AG10803 (cell line): ENCODE results near the gene PNLIPRP2.

Source experiments
- DNase-seq: peaks from one replicate; pipeline ENCODE4 v3.0.0; 2010; ENCODE audit warnings: low read depth
- H3K4me3 ChIP-seq: 2 replicates; pipeline ENCODE4 v1.5.1; 2011; ENCODE audit warnings: mild to moderate bottlenecking, low read length, control low read depth
- TF ChIP-seq, protein P1 (sequence below): conservative IDR thresholded peaks from 2 replicates; pipeline ENCODE4 v1.5.1; 2011; ENCODE audit warnings: mild to moderate bottlenecking, low read length, control low read depth, inconsistent platforms

The PNLIPRP2 gene

DNA sequence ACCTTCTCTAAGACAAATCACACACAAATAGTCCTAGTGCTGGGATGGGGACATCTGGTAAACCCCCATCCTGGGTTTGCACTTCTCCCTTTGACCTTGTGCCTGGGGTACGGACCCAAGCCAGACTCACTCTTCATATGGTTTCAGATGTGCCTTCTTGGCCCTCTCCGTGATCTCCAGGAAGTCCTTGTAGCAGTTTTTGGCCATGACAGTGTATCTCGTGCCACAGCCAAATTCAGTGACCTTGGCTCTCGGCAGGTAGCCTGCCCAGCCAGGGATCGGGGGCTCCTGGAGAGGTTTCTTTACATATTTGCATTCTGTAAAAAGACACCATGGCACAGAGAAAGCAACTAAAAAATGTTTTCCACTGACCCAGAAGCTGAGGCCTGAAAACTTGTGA lies 43.9 kb downstream of the PNLIPRP2 start:
- TF ChIP-seq, protein P1, sequence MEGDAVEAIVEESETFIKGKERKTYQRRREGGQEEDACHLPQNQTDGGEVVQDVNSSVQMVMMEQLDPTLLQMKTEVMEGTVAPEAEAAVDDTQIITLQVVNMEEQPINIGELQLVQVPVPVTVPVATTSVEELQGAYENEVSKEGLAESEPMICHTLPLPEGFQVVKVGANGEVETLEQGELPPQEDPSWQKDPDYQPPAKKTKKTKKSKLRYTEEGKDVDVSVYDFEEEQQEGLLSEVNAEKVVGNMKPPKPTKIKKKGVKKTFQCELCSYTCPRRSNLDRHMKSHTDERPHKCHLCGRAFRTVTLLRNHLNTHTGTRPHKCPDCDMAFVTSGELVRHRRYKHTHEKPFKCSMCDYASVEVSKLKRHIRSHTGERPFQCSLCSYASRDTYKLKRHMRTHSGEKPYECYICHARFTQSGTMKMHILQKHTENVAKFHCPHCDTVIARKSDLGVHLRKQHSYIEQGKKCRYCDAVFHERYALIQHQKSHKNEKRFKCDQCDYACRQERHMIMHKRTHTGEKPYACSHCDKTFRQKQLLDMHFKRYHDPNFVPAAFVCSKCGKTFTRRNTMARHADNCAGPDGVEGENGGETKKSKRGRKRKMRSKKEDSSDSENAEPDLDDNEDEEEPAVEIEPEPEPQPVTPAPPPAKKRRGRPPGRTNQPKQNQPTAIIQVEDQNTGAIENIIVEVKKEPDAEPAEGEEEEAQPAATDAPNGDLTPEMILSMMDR = no peak
- no peak overlapping the region for H3K4me3 ChIP-seq
- DNase-seq = no peak

DNA sequence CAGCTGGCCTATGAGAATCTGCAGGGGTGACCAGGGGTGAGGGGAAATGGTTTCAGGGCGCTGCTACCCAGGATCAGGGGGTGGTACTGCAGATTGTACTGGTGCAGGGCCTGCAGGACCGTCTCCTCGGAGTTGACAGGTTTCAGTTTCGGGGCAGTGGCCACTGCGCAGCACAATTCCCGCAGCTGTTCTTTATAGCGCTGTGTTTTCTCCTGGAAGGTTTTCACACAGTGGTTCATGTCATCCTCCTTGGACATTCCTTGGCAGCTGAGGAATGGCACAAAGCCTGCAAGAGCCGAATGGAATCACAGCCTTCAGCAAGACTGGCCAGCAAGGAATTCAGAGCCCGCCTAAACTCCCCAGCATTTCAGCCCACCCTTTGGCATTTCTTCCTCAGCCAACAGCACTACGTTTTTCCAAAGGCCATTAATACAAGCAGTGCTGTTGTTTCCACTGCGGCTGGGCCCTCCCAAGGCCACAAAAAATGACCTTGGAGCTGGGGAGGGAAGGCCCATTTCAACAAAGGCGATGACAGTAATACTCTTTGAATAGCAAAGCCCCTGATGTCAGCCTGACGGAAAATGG lies 44.9 kb downstream of the PNLIPRP2 start:
- peak overlapping the region; percentile 34 for H3K4me3 ChIP-seq
- DNase-seq = peak; percentile 62
- TF ChIP-seq, protein P1 = no peak

DNA sequence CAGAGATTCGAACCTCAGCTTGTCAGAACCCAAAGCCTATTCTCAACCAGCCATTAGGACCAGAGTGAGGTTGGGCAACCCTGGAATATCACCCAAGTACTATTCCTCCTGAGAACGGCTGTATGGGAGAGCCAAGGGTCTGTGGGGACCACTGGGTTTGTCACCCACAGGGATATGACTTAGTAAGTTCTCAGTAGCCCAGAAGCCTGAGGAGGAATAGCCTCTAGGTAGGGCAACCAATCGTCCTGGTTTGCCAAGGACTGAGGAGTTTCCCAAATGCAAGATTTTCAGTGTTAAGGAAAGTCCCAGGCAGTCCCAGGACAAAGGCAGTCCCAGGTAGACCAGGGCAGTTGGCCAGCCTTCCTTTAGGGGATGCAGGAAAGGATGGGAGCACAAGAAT lies 46.7 kb downstream of the PNLIPRP2 start:
- TF ChIP-seq, protein P1 = no peak
- H3K4me3 ChIP-seq = no peak overlapping the region
- no peak for DNase-seq

DNA sequence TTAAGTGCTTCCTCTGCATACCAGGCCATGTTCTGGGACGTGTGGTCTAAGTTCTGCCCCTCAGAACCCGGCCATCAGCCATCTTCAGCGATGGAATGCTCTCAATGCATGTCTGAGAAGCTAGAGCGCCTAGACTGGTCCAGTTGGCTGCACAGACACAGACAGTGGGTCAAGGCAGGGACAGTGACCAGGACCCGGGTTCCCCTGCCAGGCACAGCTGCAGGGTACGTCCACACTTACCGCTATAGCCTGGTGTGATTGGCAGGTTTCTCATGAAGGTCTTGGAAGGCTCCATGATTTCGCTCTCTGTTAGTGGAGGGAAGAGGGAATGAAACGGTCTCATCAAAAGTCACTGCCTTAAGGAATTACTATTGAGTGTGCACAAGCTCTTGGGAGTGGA lies 47.3 kb downstream of the PNLIPRP2 start:
- TF ChIP-seq, protein P1 = no peak
- no peak for DNase-seq
- H3K4me3 ChIP-seq = no peak overlapping the region

DNA sequence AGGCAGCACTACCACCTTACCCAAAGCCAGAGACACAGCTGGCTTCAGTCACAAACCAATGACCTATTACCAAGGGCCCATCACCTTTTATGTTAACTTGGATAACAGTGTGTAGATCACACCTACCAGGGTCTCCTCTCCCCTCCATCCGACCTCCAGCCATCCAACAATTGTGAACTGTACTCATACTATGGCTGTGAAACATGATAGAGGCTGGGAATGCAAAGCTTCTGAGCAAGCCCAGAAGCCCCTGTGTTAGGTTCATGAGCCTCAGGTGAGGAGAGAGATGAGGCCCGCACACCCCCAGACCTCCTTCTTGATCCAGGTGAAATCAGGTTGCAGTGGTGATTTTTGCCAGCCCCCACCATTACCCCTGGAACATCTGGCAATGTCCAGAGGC lies 47.7 kb downstream of the PNLIPRP2 start:
- H3K4me3 ChIP-seq = no peak overlapping the region
- TF ChIP-seq, protein P1 = no peak
- DNase-seq = no peak

DNA sequence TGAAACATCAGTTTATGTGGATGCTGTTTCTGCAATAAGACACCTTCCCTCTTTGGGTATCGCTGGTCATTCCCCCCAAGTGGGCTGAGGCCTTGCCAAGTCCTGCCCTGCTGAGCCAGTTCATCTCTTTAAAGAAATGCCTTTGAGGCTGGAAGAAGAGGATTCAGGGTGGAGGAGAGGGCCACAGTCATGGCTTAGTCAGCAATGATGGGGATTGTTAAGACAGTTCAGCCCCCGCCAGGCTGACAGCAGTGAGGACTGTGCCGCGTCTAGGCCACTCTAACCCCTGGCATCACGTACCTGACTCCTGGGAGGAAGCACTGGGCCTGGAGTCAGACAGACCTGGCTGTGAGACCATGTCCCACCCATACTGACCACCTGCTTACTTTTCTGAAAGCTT lies 48.3 kb downstream of the PNLIPRP2 start:
- H3K4me3 ChIP-seq = no peak overlapping the region
- TF ChIP-seq, protein P1 = no peak
- no peak for DNase-seq

DNA sequence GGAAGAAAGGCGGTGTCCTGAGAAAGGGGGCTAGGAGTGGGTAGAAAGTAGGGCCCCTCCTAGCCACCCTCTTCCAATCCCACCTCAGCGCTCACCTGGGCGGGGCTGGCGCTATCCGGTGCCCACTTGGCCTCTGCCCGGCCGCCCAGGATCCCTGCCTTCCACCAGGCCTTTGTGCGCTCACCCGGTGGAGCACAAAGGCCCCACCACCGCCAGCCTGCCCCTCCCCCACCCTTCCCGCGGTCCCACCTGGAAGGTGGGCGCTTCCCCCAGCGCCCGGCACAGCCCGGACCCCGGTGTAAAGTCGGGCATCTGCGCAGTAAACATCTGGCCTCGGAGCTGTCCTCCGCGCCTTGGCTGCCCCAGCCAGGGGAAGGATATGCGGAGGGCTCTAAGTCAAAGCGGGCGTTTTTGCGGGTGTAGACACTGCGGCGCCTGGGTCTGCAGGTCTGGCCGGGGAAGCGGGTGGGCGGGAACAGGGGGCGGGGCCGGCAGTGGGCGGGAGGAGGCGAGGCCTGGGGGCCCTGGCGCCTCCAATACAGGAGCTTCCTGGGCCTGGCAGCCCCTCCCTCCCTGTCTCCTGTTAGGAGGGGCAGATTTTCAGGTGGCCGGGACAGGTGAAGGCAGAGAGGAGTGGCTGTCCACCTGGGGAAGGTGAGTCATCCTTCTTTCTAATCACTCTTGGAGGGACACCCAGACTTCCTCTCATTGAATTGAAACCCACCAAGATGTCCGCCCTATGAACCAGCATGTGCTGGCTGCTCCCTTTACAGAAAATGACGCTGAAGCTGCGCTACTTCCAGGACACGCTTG lies 49.3 kb downstream of the PNLIPRP2 start:
- no peak overlapping the region for H3K4me3 ChIP-seq
- DNase-seq = no peak
- TF ChIP-seq, protein P1 = no peak
